GM18505 (cell line): ENCODE data around the gene FAU.
A peak's percentile ranks its signal among the peaks of the same experiment; 100 is the strongest.

Experiments used
- ATAC-seq: cut with Tn5 transposase; IDR thresholded peaks from one replicate; pipeline ENCODE4 v1.9.1; 2021; ENCODE audit not compliant: unreplicated experiment
- POLR2A ChIP-seq: IDR thresholded peaks from 4 replicates; pipeline ENCODE4 v1.6.1; 2011; ENCODE audit warnings: borderline replicate concordance; ENCODE audit not compliant: insufficient read depth, insufficient read length; ENCODE audit errors: extremely low read depth

FAU gene

DNA sequence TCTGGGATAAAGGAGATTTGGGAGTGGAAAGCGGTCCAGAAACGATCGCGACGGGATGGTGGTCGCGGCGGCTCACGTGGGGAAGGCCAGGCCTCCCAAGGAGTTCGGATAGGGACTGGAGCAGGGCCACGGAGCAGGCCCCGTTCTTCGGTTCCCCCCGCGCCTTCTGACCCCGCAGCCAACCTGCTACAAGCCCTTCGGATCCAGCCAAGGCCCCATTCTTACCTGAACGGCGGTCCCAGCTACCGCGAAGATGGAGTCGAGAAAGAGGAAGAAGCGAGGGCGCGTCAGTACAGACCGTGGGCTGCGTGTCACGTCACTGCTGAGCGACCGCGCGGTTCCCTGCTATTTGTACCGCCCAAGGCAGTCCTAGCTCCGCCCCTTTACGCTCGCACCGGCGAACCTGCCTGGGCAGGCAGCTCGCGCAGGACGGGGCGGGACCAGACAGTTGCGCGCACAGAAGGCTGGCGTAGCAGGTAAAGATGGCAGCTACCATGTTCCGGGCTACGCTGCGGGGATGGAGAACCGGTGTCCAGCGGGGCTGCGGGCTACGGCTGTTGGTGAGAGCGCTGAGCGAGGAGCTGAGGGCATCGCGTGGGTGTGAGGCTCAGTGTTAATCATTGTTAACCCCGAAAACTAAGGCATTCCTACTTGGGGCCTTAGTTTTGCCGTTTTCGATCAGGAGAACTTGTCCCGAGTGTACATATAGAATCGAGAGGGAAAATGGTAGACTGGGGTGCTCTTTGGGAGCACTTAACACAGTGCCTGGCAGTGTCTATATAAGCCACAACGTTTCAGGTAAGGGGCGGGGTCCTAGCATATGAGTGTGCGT lies at the start of gene FAU, which contains the start of gene MRPL49:
FAU (minus strand) TSS at position 270 of the 832 bp plus-strand sequence. CDS start 321 bp downstream, outside the sequence.
MRPL49 (plus strand) TSS at position 457 of the 832 bp plus-strand sequence; CDS start at position 483, 26 bp downstream.
- ATAC-seq: peak; percentile 60

GRCh38 chr11:65170058-65170534 lies 48.2 kb upstream of the FAU start, which contains the start of gene SPDYC:
SPDYC (plus strand) TSS chr11:65170233; CDS start chr11:65171358, 1,125 bp downstream.
- no peak for ATAC-seq
- no peak for TF ChIP-seq POLR2A

More for the DNA sequence above, at the start of gene FAU, which contains the start of gene MRPL49:
- TF ChIP-seq POLR2A: peak; percentile 92

GRCh38 chr11:65169164-65169641 lies 47.3 kb upstream of the FAU start:
- ATAC-seq: no peak
- TF ChIP-seq POLR2A: no peak

DNA sequence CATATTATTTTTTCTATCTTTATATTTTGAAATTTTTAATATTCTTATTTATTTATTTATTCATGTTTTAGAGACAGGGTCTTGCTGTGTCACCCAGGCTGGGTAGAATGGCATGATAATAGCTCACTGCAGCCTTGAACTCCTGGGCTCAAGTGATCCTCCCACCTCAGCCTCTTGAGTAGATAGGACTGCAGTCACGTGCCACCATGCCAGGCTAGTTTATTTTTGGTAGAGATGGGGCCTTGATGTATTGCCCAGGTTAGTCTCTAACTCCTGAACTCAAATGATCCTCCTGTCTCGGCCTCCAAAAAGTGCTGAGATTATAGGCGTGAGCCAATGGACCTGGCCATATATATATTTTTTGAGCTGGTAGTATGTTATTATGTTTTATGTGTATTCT lies 45.7 kb upstream of the FAU start:
- no peak for TF ChIP-seq POLR2A

DNA sequence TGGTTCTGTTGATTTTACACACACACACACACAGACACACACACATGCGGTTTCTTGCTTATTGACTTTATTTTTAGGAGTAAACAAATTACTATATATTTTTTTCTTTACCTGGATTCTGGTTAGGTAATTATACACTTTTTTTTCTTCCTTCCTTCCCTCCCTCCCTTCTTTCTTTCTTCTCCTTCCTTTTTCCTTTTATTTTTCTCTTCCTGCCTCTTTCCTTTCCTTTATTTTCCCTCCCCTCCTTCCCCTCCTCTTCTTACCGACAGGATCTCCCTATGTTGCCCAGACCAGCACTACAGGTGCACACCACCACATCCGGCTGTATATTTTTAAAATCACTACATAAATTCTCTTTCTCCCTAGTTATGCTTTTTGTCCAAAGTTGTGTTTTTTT lies 45.0 kb upstream of the FAU start:
- no peak for ATAC-seq
- no peak for TF ChIP-seq POLR2A

More for the DNA sequence above, 45.7 kb upstream of the FAU start:
- ATAC-seq: no peak

GRCh38 chr11:65165410-65166317 lies 43.7 kb upstream of the FAU start:
- TF ChIP-seq POLR2A: no peak
- no peak for ATAC-seq

DNA sequence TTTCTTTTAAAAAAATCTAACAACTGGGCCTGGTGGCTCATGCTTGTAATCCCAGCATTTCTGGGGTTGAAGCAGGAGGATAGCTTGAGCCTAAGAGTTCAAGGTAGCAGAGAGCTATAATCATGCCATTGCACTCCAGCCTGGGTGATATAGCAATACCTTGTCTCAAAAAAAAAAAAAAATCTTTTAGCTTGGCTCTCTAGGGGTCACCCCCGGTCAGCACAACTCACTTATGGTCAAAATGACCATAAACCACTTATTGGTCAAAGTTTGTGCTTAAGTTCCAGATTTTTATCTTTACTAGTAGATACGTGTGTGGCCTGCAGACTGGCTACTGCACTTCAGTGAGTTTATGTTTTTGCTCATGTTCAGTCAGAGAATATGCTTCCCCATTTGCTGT lies 41.8 kb upstream of the FAU start:
- ATAC-seq: no peak
- TF ChIP-seq POLR2A: no peak

DNA sequence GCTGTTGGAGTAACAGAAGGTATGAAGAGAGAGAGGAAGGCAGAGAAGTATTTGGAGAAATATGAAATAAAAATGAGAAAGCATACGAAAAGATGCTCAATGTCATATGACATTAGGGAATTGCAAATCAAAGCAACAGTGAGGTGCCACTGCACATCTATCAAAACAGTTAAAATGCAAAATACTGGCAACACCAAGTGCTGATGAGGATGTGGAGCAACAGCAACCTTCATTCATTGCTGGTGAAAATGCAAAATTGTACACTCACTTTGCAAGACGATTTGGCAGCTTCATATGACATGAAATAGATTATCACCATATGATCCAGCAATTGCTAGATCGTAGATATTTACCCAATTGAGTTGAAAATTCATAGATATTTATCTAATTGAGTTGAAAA lies 38.7 kb upstream of the FAU start:
- no peak for TF ChIP-seq POLR2A
- no peak for ATAC-seq

DNA sequence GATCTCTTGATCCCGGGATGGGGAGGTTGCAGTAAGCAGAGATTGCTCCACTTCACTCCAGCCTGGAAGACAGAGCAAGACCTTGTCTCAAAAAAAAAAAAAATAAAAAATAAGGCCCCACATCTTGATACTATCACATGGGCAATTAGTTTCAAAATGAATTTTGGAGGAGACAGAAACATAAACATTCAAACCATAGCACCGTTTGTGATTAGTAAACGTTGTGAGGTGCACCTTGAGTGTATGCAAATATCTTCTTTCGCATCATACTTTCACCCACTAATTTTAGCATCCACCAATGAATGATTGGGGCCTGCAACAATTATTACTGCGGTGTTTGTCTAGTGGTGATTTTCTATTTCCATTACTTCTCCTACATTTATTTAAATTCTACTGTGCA lies 37.1 kb upstream of the FAU start:
- no peak for ATAC-seq

DNA sequence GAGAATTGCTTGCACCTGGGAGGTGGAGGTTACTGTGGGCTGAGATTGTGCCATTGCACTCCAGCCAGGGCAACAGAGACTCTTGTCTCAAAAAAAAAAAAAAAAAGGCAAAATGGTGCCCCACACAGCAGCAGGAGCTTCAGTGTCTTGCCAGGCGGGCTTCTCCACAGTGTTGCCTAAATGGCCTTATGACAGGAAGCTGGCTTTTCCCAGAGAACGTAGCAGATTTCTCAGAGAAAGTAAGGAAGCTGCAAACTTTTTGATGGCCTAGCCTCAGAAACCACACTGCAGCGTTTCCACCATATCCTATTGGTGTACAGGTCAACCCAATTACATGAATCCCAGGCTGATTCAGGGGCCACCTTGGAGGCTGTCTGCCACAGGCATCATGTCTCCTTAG lies 35.4 kb upstream of the FAU start:
- TF ChIP-seq POLR2A: no peak
- no peak for ATAC-seq

More for the DNA sequence above, 37.1 kb upstream of the FAU start:
- no peak for TF ChIP-seq POLR2A

GRCh38 chr11:65156926-65157325 lies 35.0 kb upstream of the FAU start:
- ATAC-seq: no peak
- no peak for TF ChIP-seq POLR2A

DNA sequence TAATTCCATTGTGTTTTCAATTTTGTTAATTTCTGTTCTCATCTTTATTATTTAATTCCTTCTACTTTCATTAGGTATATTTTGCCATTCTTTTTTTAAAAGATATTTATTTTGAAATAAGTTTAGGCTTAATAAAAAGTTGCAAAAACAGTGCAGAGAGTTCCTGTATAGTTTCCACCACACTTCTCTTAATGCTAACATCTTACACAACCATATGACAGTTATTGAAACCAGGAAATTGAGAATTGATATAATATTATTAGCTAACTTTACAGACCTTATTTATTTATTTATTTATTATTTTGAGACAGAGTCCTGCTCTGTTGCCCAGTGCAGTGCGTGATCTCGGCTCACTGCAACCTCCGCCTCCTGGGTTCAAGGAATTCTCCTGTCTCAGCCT lies 34.3 kb upstream of the FAU start:
- no peak for ATAC-seq
- TF ChIP-seq POLR2A: no peak

DNA sequence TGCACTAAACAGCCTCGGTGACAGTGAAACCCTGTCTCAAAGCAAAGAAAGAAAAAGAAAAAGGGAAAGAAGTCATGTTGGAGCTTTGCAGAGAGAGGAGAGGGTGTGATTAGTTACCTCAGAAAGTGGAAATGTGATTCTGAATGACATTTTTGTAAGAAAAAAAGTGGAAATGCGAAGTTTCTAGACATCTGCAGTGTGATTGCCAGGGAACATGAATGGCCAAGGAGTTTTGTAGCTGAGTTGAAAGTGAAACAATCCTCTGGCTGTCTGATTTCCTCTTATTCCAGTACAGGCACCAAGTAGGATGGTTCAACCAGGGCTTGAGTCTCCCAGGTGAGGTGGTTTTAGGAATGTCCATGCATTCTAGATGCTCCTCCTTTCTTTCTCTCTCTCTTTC lies 30.2 kb upstream of the FAU start:
- no peak for TF ChIP-seq POLR2A
- ATAC-seq: no peak
